ENCODE results near the gene IRF9. TPM values are rescaled to one million over a fixed set of nuclear protein-coding genes. Genes with fewer than 3 reads are reported as not detected.
A peak's percentile ranks its signal among the peaks of the same experiment; 100 is the strongest.

IRF9 gene
- total RNA-seq, 2 donors from 2014 or later, result 106 to 190 TPM

GRCh38 chr14:24172871-24173281 is 11.8 kb downstream of the IRF9 start:
- peaks cover 84% of the 10 kb centered on the region for H3K36me3 Mint-ChIP-seq (ENCODE audit: low read depth)
- H3K4me3 Mint-ChIP-seq, result peak overlapping the region; percentile 25
- H3K27ac Mint-ChIP-seq, result peak overlapping the region; percentile 25
- H3K9me3 Mint-ChIP-seq, result no peaks in the 10 kb centered on the region
- H3K27me3 Mint-ChIP-seq, result no peaks in the 10 kb centered on the region
- no peak for ATAC-seq (replicated peaks)
- peaks cover 6% of the 10 kb centered on the region for H3K4me1 Mint-ChIP-seq

GRCh38 chr14:24176599-24176998 is 15.5 kb downstream of the IRF9 start:
- no peaks in the 10 kb centered on the region for H3K27me3 Mint-ChIP-seq
- H3K9me3 Mint-ChIP-seq, result no peaks in the 10 kb centered on the region
- peak overlapping the region; percentile 59 for H3K27ac Mint-ChIP-seq
- ATAC-seq (replicated peaks), result no peak
- H3K4me3 Mint-ChIP-seq, result no peak overlapping the region
- no peaks in the 10 kb centered on the region for H3K4me1 Mint-ChIP-seq
- H3K36me3 Mint-ChIP-seq (ENCODE audit: low read depth), result peaks cover 88% of the 10 kb centered on the region

- ATAC-seq (replicated peaks), result no peak
- H3K27me3 Mint-ChIP-seq, result no peaks in the 10 kb centered on the region
- H3K4me1 Mint-ChIP-seq, result no peaks in the 10 kb centered on the region
- H3K27ac Mint-ChIP-seq, result peak overlapping the region; percentile 59
- H3K4me3 Mint-ChIP-seq, result no peak overlapping the region
- peaks cover 87% of the 10 kb centered on the region for H3K36me3 Mint-ChIP-seq (ENCODE audit: low read depth)
- H3K9me3 Mint-ChIP-seq, result no peaks in the 10 kb centered on the region
Observed at GRCh38 chr14:24177041-24177825, 16.2 kb downstream of the IRF9 start.

- no peak for ATAC-seq (replicated peaks)
- Mint-ChIP-seq H3K9me3 (no peaks in the 10 kb centered on the region), H3K27ac (no peak overlapping the region), H3K4me3 (no peak overlapping the region), H3K27me3 (no peaks in the 10 kb centered on the region), H3K36me3 (ENCODE audit: low read depth) (peaks cover 90% of the 10 kb centered on the region), H3K4me1 (no peaks in the 10 kb centered on the region)
Observed at GRCh38 chr14:24177891-24178290, 16.8 kb downstream of the IRF9 start.

GRCh38 chr14:24178399-24179178 is 17.5 kb downstream of the IRF9 start:
- Mint-ChIP-seq H3K36me3 (ENCODE audit: low read depth) (peaks cover 90% of the 10 kb centered on the region), H3K9me3 (no peaks in the 10 kb centered on the region), H3K4me3 (no peak overlapping the region), H3K4me1 (no peaks in the 10 kb centered on the region), H3K27ac (peak overlapping the region; percentile 5), H3K27me3 (no peaks in the 10 kb centered on the region)
- no peak for ATAC-seq (replicated peaks)

GRCh38 chr14:24179294-24179960 is 18.4 kb downstream of the IRF9 start:
- H3K27ac Mint-ChIP-seq, result peak overlapping the region; percentile 5
- H3K36me3 Mint-ChIP-seq (ENCODE audit: low read depth), result peaks cover 86% of the 10 kb centered on the region
- no peaks in the 10 kb centered on the region for H3K4me1 Mint-ChIP-seq

GRCh38 chr14:24179961-24180796 is 19.1 kb downstream of the IRF9 start:
- Mint-ChIP-seq H3K36me3 (ENCODE audit: low read depth) (peaks cover 85% of the 10 kb centered on the region), H3K9me3 (no peaks in the 10 kb centered on the region), H3K4me1 (no peaks in the 10 kb centered on the region), H3K27me3 (no peaks in the 10 kb centered on the region), H3K4me3 (no peak overlapping the region), H3K27ac (peak overlapping the region; percentile 5)
- no peak for ATAC-seq (replicated peaks)

More at GRCh38 chr14:24179294-24179960, 18.4 kb downstream of the IRF9 start:
- Mint-ChIP-seq H3K27me3 (no peaks in the 10 kb centered on the region), H3K9me3 (no peaks in the 10 kb centered on the region), H3K4me3 (no peak overlapping the region)
- no peak for ATAC-seq (replicated peaks)

- Mint-ChIP-seq H3K36me3 (ENCODE audit: low read depth) (peaks cover 85% of the 10 kb centered on the region), H3K4me1 (no peaks in the 10 kb centered on the region), H3K27me3 (no peaks in the 10 kb centered on the region), H3K27ac (no peak overlapping the region), H3K9me3 (no peaks in the 10 kb centered on the region), H3K4me3 (no peak overlapping the region)
- ATAC-seq (replicated peaks), result peak; percentile 8
Observed at GRCh38 chr14:24181371-24182077, 20.5 kb downstream of the IRF9 start.

GRCh38 chr14:24182110-24182882 is 21.2 kb downstream of the IRF9 start:
- ATAC-seq (replicated peaks), result no peak
- Mint-ChIP-seq H3K27me3 (no peaks in the 10 kb centered on the region), H3K4me3 (no peak overlapping the region), H3K9me3 (no peaks in the 10 kb centered on the region), H3K4me1 (peaks cover 4% of the 10 kb centered on the region), H3K27ac (no peak overlapping the region), H3K36me3 (ENCODE audit: low read depth) (peaks cover 82% of the 10 kb centered on the region)

GRCh38 chr14:24183014-24183481 is 22.0 kb downstream of the IRF9 start:
- H3K4me3 Mint-ChIP-seq, result no peak overlapping the region
- no peaks in the 10 kb centered on the region for H3K9me3 Mint-ChIP-seq
- ATAC-seq (replicated peaks), result no peak
- H3K36me3 Mint-ChIP-seq (ENCODE audit: low read depth), result peaks cover 76% of the 10 kb centered on the region
- peaks cover 5% of the 10 kb centered on the region for H3K4me1 Mint-ChIP-seq
- no peaks in the 10 kb centered on the region for H3K27me3 Mint-ChIP-seq
- H3K27ac Mint-ChIP-seq, result peak overlapping the region; percentile 41

- Mint-ChIP-seq H3K36me3 (ENCODE audit: low read depth) (peaks cover 66% of the 10 kb centered on the region), H3K27ac (no peak overlapping the region), H3K4me3 (no peak overlapping the region), H3K4me1 (peaks cover 9% of the 10 kb centered on the region), H3K27me3 (no peaks in the 10 kb centered on the region), H3K9me3 (no peaks in the 10 kb centered on the region)
- no peak for ATAC-seq (replicated peaks)
Observed at GRCh38 chr14:24184104-24184970, 23.3 kb downstream of the IRF9 start.

GRCh38 chr14:24185026-24185425 is 24.0 kb downstream of the IRF9 start:
- Mint-ChIP-seq H3K27ac (no peak overlapping the region), H3K27me3 (no peaks in the 10 kb centered on the region), H3K4me3 (no peak overlapping the region), H3K4me1 (peaks cover 12% of the 10 kb centered on the region), H3K9me3 (no peaks in the 10 kb centered on the region), H3K36me3 (ENCODE audit: low read depth) (peaks cover 62% of the 10 kb centered on the region)
- no peak for ATAC-seq (replicated peaks)

Measured in activated T-helper 17 cell treated with anti-CD3 and anti-CD28 coated beads, Interleukin-2, amount 50 U/mL, for 72 hours (primary cell).